ENCODE data around the gene ZNF487.
"Not testable (repeated sequence)": the region's sequence is repeated elsewhere in the genome, so short reads cannot be mapped to it uniquely, and the experiment has no call there.

Gene ZNF487

DNA sequence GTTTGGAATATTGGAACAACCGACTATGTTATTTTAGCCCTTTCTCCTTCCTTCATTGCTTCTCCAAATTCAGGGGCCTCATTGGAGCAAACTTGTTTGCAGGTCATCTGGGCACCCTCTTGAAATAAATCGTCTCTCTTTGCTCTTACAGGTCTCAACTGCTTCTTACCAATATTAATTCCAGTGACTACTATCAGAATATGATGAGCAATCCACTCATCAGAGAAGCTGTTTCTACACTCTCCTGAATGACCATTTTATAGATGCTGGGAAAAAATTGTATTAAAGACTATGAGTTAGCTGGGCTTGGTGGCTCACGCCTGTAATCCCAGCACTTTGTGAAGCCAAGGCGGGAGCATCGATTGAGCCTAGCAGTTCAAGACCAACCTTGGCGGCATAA lies 15.4 kb upstream of the ZNF487 start:
- peak overlapping the region in 1 of 2 experiments; percentile 61; a peak in 1 of 4 replicates for H3K4me3 ChIP-seq (ENCODE audit: low read depth in 1 of 2, low read length in 2 of 2)
- no peaks in the 10 kb centered on the region for H3K27me3 ChIP-seq (ENCODE audit: insufficient read depth, low read length, poor library complexity)
- H3K79me2 ChIP-seq (ENCODE audit: insufficient read depth, low read length): no peaks in the 10 kb centered on the region
- no peak overlapping the region for H2AFZ ChIP-seq (ENCODE audit: low read depth, low read length)
- no peaks in the 10 kb centered on the region for H3K36me3 ChIP-seq (ENCODE audit: insufficient read depth, low read length)
- TF ChIP-seq, protein P1, sequence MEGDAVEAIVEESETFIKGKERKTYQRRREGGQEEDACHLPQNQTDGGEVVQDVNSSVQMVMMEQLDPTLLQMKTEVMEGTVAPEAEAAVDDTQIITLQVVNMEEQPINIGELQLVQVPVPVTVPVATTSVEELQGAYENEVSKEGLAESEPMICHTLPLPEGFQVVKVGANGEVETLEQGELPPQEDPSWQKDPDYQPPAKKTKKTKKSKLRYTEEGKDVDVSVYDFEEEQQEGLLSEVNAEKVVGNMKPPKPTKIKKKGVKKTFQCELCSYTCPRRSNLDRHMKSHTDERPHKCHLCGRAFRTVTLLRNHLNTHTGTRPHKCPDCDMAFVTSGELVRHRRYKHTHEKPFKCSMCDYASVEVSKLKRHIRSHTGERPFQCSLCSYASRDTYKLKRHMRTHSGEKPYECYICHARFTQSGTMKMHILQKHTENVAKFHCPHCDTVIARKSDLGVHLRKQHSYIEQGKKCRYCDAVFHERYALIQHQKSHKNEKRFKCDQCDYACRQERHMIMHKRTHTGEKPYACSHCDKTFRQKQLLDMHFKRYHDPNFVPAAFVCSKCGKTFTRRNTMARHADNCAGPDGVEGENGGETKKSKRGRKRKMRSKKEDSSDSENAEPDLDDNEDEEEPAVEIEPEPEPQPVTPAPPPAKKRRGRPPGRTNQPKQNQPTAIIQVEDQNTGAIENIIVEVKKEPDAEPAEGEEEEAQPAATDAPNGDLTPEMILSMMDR (IDR thresholded peaks at IDR 0.05; ENCODE audit: borderline replicate concordance, extremely low read depth, low read length, poor library complexity, severe bottlenecking): no peak
- DNase-seq: no peak
- H3K9ac ChIP-seq (ENCODE audit: low read depth, low read length): peak overlapping the region; percentile 81
- no peak overlapping the region; the same call in 1 of the 2 replicates for H3K27ac ChIP-seq (ENCODE audit: low read length)
- peaks cover 46% of the 10 kb centered on the region for H3K4me1 ChIP-seq (ENCODE audit: insufficient read depth, low read length)
- H3K9me3 ChIP-seq (ENCODE audit: insufficient read depth, low read length, severe bottlenecking): no peaks in the 10 kb centered on the region
- ATAC-seq (ENCODE audit: insufficient read depth, low read depth): no peak
- peak overlapping the region; percentile 84 for H3K4me2 ChIP-seq (ENCODE audit: insufficient read depth, low read length)
- H4K20me1 ChIP-seq (ENCODE audit: insufficient read depth, low read length): no peaks in the 10 kb centered on the region

GRCh38 chr10:43421944-43422343 lies 15.0 kb upstream of the ZNF487 start:
- not testable (repeated sequence) for H3K36me3 ChIP-seq (ENCODE audit: insufficient read depth, low read length); H3K79me2 ChIP-seq (ENCODE audit: insufficient read depth, low read length); H4K20me1 ChIP-seq (ENCODE audit: insufficient read depth, low read length); H3K9ac ChIP-seq (ENCODE audit: low read depth, low read length); H2AFZ ChIP-seq (ENCODE audit: low read depth, low read length); ATAC-seq (ENCODE audit: insufficient read depth, low read depth); H3K27me3 ChIP-seq (ENCODE audit: insufficient read depth, low read length, poor library complexity); DNase-seq; H3K9me3 ChIP-seq (ENCODE audit: insufficient read depth, low read length, severe bottlenecking); H3K27ac ChIP-seq (ENCODE audit: low read length); H3K4me2 ChIP-seq (ENCODE audit: insufficient read depth, low read length)
- H3K4me1 ChIP-seq (ENCODE audit: insufficient read depth, low read length): peaks cover 45% of the 10 kb centered on the region
- 0 out of 4 replicates have a peak overlapping the region, but pooled peaks of 1 of the 2 experiments have one; percentile 61 for H3K4me3 ChIP-seq (ENCODE audit: low read depth in 1 of 2, low read length in 2 of 2)

DNA sequence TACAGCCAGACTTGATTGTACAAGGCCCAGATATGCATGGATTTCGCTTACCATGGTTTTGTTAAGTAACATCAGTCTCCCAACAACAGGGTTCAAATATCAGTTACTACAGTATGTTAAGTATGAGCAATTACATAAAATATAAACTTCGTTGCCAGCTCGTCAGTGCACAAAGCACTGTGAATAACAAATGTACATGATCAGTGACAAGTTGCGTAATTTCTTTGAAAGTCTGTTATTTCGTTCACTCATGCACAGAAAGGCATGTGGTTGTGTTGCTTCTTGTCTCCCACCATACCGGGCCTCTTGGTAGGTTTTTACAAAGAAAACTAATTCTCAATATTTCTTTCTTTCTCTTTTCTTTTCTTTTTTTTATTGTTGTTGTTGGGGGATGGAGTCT lies 12.5 kb upstream of the ZNF487 start:
- Histone ChIP-seq H3K4me3 (ENCODE audit: low read depth in 1 of 2, low read length in 2 of 2) (no peak overlapping the region), H3K9ac (ENCODE audit: low read depth, low read length) (no peak overlapping the region), H2AFZ (ENCODE audit: low read depth, low read length) (no peak overlapping the region), H3K27me3 (ENCODE audit: insufficient read depth, low read length, poor library complexity) (no peaks in the 10 kb centered on the region), H3K4me1 (ENCODE audit: insufficient read depth, low read length) (peaks cover 20% of the 10 kb centered on the region), H3K79me2 (ENCODE audit: insufficient read depth, low read length) (no peaks in the 10 kb centered on the region), H3K9me3 (ENCODE audit: insufficient read depth, low read length, severe bottlenecking) (no peaks in the 10 kb centered on the region), H3K27ac (ENCODE audit: low read length) (no peak overlapping the region), H3K36me3 (ENCODE audit: insufficient read depth, low read length) (no peaks in the 10 kb centered on the region), H4K20me1 (ENCODE audit: insufficient read depth, low read length) (no peaks in the 10 kb centered on the region), H3K4me2 (ENCODE audit: insufficient read depth, low read length) (no peak overlapping the region)
- ATAC-seq (ENCODE audit: insufficient read depth, low read depth) (no peak), DNase-seq (no peak)
- no peak for TF ChIP-seq EZH2 (IDR thresholded peaks at IDR 0.05; ENCODE audit: borderline replicate concordance, low read depth, low read length, severe bottlenecking)
- TF ChIP-seq, protein P1 (IDR thresholded peaks at IDR 0.05; ENCODE audit: borderline replicate concordance, extremely low read depth, low read length, poor library complexity, severe bottlenecking): no peak

GRCh38 chr10:43426476-43426875 lies 10.4 kb upstream of the ZNF487 start:
- H3K4me1 ChIP-seq (ENCODE audit: insufficient read depth, low read length); H3K79me2 ChIP-seq (ENCODE audit: insufficient read depth, low read length); H3K27me3 ChIP-seq (ENCODE audit: insufficient read depth, low read length, poor library complexity); DNase-seq; H3K4me2 ChIP-seq (ENCODE audit: insufficient read depth, low read length); H4K20me1 ChIP-seq (ENCODE audit: insufficient read depth, low read length); ATAC-seq (ENCODE audit: insufficient read depth, low read depth); H3K9ac ChIP-seq (ENCODE audit: low read depth, low read length); H3K4me3 ChIP-seq (ENCODE audit: low read depth in 1 of 2, low read length in 2 of 2); H3K27ac ChIP-seq (ENCODE audit: low read length); H2AFZ ChIP-seq (ENCODE audit: low read depth, low read length); H3K36me3 ChIP-seq (ENCODE audit: insufficient read depth, low read length); H3K9me3 ChIP-seq (ENCODE audit: insufficient read depth, low read length, severe bottlenecking): not testable (repeated sequence)
